K562 (cell line): ENCODE measurements around the gene SCN2B. TPM values are rescaled to one million over a fixed set of nuclear protein-coding genes. Genes with fewer than 3 reads are reported as not detected.

ENCODE experiments used
- CBFA2T3 ChIP-seq: fragments of 450-650 bp; IDR thresholded peaks from 2 replicates; pipeline ENCODE4 v1.6.1; 2017
- E2F4 ChIP-seq: sonication (generic); formaldehyde crosslinking; IDR thresholded peaks from 2 replicates; pipeline ENCODE4 v1.8.0; 2022; ENCODE audit warnings: mild to moderate bottlenecking, low read depth, missing genetic modification reagents
- GATAD2A ChIP-seq: fragments of 450-650 bp; IDR thresholded peaks from 2 replicates; pipeline ENCODE4 v1.6.1; 2017
- ILK ChIP-seq: fragments of 450-650 bp; IDR thresholded peaks from 2 replicates; pipeline ENCODE4 v1.6.1; 2016; ENCODE audit warnings: missing genetic modification characterization, low read depth, mild to moderate bottlenecking, missing compliant biosample characterization, moderate library complexity, borderline replicate concordance
- MCM2 ChIP-seq: fragments of 450-650 bp; IDR thresholded peaks from 2 replicates; pipeline ENCODE4 v1.6.1; 2017; ENCODE audit warnings: low read depth, mild to moderate bottlenecking
- MYBL2 ChIP-seq, 2 experiments: fragments of 450-650 bp in 1 of 2; sonication (generic) in 1 of 2; formaldehyde crosslinking in 1 of 2; IDR thresholded peaks; 2 replicates each; pipeline versions ENCODE4 v1.6.1 to v1.8.1; 2017 to 2022; ENCODE audit warnings: borderline replicate concordance in 1 of 2, inconsistent platforms in 1 of 2, low read depth in 1 of 2, mild to moderate bottlenecking in 1 of 2, missing genetic modification reagents in 1 of 2, moderate library complexity in 1 of 2
- NELFE ChIP-seq: IDR thresholded peaks from 2 replicates; pipeline ENCODE4 v1.6.1; 2011; ENCODE audit warnings: mild to moderate bottlenecking; ENCODE audit not compliant: insufficient read depth, insufficient read length
- NFE2 ChIP-seq: IDR thresholded peaks from 2 replicates; pipeline ENCODE4 v1.6.1; 2014; ENCODE audit warnings: antibody characterized with exemption, low read depth
- NFE2L1 ChIP-seq: fragments of 450-650 bp; IDR thresholded peaks from 2 replicates; pipeline ENCODE4 v1.6.1; 2016; ENCODE audit warnings: missing genetic modification characterization, low read depth, mild to moderate bottlenecking, missing compliant biosample characterization, moderate library complexity, borderline replicate concordance
- SAP30 ChIP-seq: fragments of 200-600 bp; sonication (generic); IDR thresholded peaks from 2 replicates; pipeline ENCODE4 v1.6.1; 2012; ENCODE audit warnings: borderline replicate concordance, low read depth, mild to moderate bottlenecking, moderate library complexity, low read length, control low read depth, inconsistent platforms; ENCODE audit not compliant: insufficient read depth, poor library complexity, severe bottlenecking
- ZNF165 ChIP-seq: fragments of 250-450 bp; sonication (Bioruptor Pico); IDR thresholded peaks from 2 replicates; pipeline ENCODE4 v1.4.0; 2020; ENCODE audit warnings: borderline replicate concordance
- polyA plus RNA-seq, 8 experiments: library from polyadenylated mRNA; depleted of rRNA in 4 of 8; stranded (reverse) in 5 of 8; unstranded in 3 of 8; fragments of >200 nt; fragmentation: Nextera tagmentation in 2 of 8; fragmentation: Illumina TruSeq in 1 of 8; extraction: Ambion mirVana in 2 of 8; extraction: Trizol in 1 of 8; gene quantifications; 2 replicates each; pipeline versions ENCODE4 v1.2.1 to v1.2.3, GENCODE V29; 2011 to 2014; ENCODE audit warnings: inconsistent platforms in 1 of 8, missing spikeins in 1 of 8
- total RNA-seq, 7 experiments: library from RNA; depleted of rRNA in 6 of 7; stranded (reverse); fragments of >200 nt in 6 of 7; fragmentation: Illumina TruSeq in 2 of 7; extraction: Trizol in 2 of 7; gene quantifications; 2 replicates each; pipeline versions ENCODE4 v1.2.1 to v1.2.3, GENCODE V29; 2011 to 2021; ENCODE audit warnings: low replicate concordance in 1 of 7
- TF ChIP-seq, protein P1 (sequence below), 2 experiments: IDR thresholded peaks in 1 of 2; conservative IDR thresholded peaks in 1 of 2; 2 replicates each; pipeline ENCODE4 v1.6.1; 2016; ENCODE audit warnings: low read depth in 2 of 2, mild to moderate bottlenecking in 1 of 2, missing compliant biosample characterization in 1 of 2, missing genetic modification characterization in 1 of 2, moderate library complexity in 1 of 2

The SCN2B gene
- total and polyA plus RNA-seq, 9 of the 15 experiments (the other 6 are each of a cell fraction or from before 2014, with no cell fraction given): not detected

DNA sequence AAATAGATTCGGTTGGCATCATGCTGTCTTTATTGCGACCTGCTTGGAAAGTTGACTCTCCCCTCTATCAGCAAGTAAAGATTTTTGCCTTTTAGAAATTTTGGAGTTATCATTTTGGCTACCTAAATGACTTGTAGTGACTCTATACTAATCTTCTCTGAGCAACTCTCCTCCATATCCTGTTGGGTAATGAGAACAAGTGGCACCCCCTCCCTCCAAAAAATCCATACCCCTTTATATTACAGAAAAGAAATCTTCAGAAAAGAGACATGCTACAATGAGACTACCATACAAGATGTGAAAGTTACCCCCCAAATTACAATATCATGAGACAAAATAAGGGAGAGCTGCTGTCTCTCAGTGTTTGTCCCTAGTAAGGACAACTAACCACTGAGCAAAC lies 47.1 kb upstream of the SCN2B start (continued):
- TF ChIP-seq E2F4 (CRISPR knock-in tag) (no peak), NELFE (no peak), ZNF165 (CRISPR knock-in tag) (no peak), NFE2 (no peak), CBFA2T3 (no peak), MYBL2 (IDR thresholded peaks at IDR 0.05; ENCODE audit: low read depth) (no peak), MYBL2 (CRISPR knock-in tag; IDR thresholded peaks at IDR 0.05; ENCODE audit: borderline replicate concordance) (no peak), NFE2L1 (no peak), SAP30 (no peak), MCM2 (no peak), ILK (tag) (no peak), GATAD2A (no peak)
- TF ChIP-seq, protein P1, sequence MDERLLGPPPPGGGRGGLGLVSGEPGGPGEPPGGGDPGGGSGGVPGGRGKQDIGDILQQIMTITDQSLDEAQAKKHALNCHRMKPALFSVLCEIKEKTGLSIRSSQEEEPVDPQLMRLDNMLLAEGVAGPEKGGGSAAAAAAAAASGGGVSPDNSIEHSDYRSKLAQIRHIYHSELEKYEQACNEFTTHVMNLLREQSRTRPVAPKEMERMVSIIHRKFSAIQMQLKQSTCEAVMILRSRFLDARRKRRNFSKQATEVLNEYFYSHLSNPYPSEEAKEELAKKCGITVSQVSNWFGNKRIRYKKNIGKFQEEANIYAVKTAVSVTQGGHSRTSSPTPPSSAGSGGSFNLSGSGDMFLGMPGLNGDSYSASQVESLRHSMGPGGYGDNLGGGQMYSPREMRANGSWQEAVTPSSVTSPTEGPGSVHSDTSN (CRISPR knock-in tag; IDR thresholded peaks at IDR 0.05; ENCODE audit: low read depth): no peak
- TF ChIP-seq, protein P1 (tag; conservative IDR thresholded peaks at IDR 0.05; ENCODE audit: low read depth): no peak
